CD1c-positive myeloid dendritic cell (primary cell): ENCODE measurements around the gene NCCRP1.

ENCODE experiments used
- DNase-seq: peaks from one replicate; pipeline ENCODE4 v3.0.0-alpha.2; 2016; ENCODE audit errors: extremely low spot score

The NCCRP1 gene

DNA sequence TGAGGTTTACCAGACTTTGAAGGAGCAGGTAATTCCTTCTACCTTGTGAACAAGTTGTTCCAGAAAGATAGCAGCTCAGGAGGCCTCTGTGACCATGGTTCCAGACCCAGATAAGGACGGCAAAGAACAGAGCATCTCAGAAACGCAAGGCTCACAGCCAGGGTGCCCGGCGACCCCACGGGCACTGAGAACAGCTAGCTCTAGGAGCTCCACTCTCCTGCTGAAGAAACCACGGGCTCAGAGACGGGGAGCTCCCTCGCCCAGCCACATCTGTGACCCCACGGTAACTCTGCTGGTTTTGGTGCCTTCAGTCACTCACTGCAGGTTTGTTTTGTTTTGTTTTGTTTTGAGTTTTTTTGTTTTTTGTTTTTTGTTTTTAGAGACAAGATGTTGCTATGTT, 16.0 kb upstream of the NCCRP1 start:
- no peak for DNase-seq

DNA sequence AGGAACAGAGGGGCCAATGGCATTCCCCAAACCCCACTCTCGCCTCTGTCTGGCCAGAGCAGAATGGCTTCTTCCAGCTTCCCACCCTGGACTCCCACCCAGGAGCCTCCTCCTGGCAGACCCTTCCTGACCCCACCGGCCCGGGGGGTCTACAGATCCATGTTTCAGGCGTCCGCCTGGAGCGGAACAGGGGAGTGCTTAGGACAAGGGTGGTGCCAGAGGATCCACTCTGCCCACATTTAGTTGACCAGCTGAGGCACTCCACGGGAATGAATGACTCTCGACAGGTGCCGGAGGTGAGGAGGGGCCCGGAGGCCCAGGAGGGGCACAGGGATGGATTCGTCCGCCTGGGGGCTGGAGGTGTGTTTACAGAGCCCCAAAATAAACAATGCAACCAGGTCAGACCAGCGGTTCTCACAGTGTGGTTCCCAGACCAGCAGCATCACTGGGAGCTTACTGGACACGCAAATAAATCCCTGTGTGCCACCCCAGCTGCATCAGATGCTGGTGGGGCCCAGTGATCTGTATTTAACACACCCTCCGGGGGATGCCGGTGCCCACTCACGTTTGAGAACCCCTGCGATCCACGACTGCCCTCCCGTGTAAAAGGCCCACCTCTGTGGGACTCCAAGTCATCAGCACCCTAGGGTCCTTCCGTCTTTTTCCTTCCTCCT, 15.1 kb upstream of the NCCRP1 start:
- no peak for DNase-seq

DNA sequence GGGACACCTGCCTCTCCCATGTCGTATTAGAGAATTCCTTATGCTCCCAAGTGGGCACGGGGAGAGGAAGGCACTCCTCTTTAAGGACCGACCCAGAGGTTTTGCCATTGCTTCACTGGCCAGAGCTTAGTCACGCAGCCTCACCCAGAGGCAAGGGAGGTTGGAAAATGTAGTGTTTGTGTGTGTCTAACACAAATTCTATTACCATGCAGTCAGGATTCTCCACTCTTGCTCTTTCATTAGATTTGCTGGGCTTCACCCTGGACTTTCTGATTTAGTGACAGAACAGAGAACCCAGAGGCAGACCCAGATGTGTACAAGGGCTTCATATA, 14.6 kb upstream of the NCCRP1 start:
- no peak for DNase-seq

DNA sequence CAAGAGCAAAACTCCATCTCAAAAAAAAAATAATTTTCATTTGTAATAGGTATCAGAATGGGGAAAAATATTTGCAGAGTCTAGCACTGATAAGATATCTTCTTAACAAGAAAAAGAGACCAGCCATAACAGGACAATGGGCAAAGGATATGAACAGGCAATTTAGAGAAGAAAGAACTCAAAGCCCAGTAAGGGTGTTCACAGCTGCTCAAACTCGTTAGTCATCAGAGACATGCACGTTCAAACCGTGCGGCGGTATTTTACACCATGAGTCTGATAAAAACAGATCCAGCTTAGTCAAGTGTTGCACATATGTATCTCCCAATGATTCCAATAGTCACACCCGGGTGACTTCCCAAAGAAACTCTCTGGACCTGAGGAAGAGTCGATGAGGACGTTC, 13.7 kb upstream of the NCCRP1 start:
- DNase-seq, result no peak

DNA sequence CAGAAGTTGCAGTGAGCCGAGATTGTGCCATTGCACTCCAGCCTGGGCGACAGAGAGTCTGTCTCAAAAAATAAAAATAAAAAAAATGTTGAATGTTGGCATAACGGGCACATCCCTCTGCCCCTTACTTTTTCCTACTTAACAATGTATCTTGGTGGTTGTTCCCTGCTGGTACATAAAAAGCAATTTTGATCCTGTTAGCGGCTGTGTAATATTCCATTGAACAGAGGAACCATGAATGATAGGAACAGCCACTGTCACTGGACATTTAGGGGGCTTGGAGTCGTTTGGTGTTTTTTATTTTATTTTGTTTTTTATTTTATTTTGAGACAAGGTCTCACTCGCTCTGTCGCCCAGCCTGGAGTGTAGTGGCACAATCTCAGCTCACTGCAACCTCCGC, 10.4 kb upstream of the NCCRP1 start:
- DNase-seq, result no peak

DNA sequence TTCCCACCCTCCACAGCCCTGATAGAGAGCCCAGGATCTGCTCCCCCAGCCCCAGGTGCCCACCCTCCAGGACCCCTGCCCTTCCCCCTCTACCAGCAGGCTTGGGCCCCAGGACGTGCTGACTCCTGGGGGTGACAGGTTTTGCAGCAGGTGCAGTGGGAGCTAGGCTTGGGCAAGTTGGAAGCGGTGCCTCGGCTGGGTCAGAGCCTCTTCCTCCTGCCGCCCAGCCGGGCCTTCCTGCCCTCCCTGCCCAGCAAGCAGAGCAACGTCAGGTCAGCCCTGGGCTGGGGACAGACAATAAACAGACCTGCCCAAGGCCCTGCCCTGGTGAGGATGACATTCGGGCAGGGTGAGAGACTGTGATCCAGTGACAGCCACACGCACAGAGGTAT, 9.2 kb upstream of the NCCRP1 start:
- no peak for DNase-seq

DNA sequence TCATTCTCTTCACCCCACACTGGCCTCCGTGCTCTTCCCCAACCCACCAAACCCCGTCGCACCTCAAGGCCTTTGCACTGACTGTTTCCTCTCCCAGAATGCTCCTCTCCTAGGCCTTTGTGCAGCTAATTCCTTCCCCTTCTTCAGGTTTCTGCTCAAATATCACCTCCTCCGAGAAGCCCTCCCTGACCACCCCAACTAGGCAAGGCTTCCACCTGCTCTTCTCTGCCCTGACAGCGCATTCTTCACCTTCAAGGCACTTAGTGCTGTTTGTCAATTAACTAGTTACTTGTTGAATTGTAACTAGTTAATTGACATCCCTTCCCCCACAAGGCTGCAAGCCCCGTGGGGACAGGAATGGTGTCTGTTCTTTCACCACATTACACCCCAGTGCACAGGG, 7.8 kb upstream of the NCCRP1 start:
- no peak for DNase-seq

DNA sequence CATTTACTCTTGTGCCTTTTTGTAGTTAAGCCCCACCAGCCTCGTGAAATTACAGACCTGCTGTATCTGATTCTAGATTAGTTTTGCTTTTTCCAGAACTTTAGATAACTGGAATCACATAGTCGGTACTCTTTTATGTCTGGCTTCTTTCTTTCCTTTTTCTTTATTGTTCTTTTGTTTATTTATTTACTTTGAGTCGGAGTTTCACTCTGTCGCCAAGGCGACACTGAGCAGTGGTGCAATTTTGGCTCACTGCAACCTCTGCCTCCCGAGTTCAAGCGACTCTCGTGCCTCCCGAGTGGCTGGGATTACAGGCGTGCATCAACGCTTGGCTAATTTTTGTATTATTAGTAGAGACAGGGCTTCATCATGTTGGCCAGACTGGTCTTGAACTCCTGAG, 6.0 kb upstream of the NCCRP1 start:
- no peak for DNase-seq

DNA sequence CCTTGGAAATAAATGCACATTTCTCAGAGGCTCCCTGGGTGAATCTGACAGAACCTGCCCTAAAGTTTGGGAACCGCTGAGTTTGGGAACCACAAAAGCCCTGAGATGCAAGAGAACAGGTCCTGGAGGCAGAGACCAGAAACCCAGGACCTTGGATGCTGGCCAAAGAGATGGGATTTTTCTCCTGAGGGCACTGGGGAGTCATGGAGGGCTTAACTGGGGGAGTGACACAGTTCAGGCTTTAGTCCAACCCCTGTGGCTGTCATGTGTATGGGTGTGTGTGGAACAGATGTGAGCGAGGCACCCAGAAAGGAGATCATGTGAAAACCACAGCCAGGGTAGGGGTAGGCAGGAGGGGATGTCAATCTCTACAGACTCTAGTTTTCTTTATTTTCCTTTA, 3.9 kb upstream of the NCCRP1 start:
- no peak for DNase-seq

DNA sequence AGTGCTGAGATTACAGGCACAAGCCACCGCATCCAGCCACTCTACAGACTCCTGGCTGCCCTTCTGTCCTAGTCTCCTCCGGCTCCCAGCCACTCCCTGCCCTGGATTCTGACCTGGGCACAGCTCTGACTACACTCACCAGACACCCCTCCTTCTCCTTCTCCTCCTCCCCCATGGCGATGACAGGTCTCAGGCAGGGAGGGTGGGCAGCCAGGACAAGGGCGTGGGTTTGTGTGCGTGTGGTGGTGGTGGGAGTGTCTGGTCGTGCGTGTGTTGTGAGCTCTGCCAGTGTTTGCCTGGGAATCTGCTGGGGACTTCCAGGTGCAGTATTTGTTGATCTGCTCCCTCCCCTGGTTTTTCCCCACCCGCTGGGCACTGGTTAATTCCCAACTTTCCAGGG, 3.0 kb upstream of the NCCRP1 start:
- no peak for DNase-seq

DNA sequence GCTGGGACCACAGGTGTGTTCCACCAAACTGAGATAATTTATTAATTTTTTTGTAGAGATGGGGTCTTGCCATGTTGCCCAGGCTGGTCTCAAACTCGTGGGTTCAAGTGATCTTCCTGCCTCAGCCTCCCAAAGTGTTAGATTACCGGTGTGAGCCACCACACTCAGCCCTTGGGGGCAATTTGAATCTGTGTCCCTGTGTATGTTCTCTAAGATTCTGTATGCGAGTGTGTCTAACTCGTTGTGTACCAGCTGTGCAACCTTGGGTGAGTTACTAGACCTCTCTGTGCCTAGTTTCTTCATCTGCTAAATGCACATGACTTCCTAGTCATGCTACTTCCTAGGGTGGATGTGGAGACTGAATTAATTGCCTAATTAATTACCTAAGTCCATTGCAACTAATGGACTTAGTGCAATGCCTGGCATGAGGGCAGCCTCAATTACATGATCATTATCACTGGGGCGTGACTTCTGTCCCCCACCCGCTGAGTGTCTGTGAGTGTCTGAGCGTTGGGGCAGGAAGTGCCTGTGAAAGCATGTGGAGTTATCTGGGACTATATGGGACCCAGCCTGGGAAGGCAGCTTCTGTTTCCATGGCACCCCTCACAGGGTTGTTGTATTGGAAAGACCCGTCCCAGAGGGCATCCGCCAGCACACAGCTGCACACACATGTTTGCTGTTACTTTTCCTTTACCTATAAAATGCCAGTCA, 1.8 kb upstream of the NCCRP1 start:
- DNase-seq, result no peak

DNA sequence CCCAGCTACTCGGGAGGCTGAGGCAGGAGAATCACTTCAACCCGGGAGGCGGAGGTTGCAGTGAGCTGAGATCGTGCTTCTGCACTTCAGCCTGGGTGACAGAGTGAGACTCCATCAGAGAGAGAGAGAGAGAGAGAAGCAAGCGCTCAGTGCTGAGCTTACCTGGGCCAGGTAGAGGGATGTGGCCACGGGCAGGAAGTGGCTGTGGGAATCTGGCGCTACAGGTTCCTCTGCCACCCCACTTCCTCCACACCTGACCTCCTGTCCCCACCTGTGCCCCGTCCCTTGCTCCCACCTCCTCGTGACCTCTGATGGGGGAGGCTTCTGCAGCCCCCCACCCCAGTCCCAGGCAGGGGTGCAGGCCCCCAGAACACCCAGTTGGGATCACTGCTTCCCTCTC, 1.0 kb upstream of the NCCRP1 start:
- DNase-seq, result no peak

DNA sequence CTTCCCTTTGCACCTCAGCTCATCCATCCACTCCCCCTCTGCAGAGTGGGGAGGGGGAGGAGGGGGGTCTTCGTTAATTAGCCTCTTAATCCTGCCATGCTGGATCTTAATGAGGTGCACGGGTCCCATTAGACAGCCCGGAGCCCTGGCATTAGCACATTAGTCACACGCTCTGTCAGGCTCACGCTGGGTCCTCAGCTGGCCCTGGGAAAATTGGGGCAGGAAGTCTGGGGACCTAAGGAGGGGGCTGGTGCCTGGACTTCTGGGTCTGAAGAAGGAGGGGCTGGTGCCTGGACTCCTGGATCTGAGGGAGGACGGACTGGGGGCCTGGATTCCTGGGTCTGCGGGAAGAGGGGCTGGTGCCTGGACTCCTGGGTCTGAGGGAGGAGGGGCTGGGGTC, 444 bp upstream of the NCCRP1 start:
- DNase-seq, result no peak

DNA sequence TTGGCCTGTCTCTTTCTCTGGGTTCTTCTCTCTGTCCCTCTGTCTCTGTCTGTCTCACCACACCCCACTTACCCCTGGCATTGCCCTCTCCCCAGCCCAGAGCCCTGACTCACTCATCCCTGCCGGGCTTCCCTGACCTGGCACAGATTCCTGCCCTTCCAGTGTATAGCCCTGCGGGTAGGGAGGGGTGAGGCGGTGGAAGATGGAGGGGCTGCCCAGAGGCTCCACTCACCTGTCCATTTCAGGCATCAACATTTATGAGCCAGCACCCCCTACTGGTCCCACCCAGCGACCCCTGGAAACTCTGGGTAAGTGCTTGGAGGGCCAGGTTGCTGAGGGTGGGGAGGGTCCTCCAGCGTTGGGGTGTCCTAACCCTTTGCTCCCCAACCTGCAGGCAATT, 1.0 kb downstream of the NCCRP1 start:
- no peak for DNase-seq

DNA sequence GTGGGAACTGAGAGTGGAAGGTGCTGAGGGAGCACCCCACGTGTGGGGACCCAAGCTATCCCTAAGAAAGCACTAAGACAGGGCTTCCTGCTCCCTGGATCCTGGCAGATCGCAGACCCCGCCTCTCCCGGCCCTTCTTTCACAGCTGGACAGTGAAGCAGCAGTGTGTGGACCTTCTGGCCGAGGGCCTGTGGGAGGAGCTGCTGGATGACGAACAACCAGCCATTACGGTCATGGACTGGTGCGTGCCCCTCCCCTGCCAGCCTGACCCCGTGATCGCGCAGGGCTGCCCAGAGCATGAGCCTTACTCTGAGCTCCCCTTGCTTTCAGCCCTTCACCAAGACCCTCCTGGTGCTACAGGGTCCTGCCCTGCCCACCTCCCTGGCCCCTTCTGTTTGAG, 2.3 kb downstream of the NCCRP1 start:
- no peak for DNase-seq

DNA sequence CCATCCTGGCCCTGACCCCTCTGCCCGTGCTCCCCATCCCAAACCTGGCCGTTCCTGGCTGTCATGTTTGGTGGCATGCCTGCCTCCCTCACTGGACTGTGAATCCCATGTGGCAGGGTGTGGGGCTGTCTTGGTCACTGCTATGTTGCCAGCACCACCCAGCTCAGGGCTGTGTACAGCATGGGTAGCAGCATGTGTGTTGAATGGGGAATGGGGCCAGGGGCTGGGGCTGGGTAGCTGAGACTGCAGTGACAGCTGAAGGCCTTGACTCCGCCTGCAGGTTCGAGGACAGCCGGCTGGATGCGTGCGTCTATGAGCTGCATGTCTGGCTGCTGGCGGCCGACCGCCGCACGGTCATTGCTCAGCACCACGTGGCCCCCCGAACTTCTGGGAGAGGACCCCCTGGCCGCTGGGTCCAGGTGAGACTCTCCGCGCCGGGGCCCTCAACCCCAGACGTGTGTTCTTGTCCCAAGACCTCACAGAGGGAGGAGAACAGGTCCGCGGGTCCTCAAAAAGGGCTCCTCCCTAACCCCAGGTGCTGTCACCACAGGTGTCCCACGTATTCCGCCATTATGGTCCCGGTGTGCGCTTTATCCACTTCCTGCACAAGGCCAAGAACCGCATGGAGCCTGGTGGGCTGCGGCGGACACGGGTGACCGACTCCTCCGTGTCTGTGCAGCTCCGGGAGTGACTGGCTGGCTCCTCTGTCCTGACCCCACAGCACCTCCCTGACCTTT, 3.5 kb downstream of the NCCRP1 start:
- no peak for DNase-seq

DNA sequence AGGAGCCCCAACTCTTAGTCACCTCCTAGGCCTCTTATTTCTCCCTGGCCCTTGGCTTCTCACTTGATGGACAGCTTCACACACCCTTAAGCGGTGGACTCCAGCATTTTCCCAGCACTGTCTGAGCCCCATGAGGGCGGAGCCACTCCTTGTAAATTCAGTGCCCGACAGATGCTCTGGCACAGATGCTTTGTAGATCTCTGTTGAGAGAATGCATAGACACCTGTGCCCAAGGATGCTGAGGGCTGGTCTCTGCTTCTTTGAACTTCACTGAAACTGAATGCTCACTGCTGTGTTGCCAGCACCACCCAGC, 4.0 kb downstream of the NCCRP1 start:
- no peak for DNase-seq

DNA sequence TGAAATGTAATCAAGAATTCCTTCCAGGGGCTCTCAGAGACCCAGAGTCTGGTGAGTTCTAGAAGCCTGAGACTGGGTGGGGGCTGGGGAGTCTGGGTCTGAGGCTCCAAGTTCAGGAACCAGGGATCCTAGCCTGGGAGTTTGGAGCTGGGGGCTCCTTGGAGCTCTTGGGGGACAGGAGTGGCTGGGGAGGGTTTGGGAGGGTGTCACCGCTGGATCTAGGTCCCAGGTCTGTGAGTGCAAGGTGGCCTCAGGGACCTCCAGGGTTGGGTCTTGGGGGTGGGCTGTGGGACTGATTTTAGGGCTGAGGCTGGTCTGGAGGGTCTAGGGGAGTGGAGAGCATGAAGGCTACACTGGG, 6.2 kb downstream of the NCCRP1 start:
- DNase-seq, result no peak

DNA sequence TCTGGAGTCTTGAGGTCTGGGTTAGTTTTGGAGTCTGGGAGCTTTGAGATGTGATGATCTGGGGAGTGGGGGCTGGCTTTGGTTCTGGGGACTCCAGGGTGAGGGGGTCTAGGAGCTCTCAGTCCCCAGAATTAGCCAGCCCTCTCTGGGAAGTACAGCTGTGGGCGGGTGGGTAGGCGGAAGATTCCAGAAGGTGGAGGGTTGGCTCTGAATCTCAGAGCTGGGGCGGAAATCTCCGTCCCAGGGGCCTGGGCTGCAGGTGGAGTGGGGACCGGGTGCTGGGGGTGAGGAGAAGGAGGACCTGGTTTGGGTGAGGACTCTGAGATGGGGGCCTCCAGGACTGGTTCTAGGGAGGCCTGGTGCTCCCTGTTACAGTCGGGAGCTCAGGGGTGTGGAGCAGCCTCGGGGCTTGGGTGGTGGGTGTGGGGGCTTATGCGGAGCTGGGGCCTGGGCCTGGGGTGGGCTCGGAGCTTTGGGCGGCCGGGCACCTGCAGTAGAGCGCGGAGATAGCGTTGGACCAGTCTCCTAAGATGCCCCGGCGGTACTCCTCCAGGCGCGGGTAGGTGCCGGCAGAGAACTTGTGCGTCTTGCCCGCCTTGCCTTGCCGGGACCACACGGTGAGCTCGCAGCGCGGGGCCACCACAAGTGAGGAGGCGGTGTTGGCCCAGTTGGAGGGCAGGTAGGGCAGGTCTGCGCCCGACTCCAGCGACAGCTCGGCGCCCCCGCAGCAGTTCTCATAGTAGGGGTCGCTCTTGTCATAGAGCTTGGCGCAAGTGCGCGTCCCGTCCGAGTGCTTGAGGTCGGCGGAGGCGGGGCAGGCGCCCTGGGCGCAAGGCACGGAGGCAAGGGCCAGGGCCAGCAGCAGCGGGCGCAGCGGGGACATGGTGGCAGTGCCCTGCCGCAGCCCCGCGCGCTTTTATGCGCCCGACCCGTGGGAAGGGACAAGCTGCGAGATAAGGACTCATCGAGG, 6.9 kb downstream of the NCCRP1 start, which contains the start of gene SYCN:
TSS of gene SYCN (minus strand) at position 892 of the 970 bp plus-strand sequence. CDS start at position 883, 9 bp downstream.
- DNase-seq, result no peak

DNA sequence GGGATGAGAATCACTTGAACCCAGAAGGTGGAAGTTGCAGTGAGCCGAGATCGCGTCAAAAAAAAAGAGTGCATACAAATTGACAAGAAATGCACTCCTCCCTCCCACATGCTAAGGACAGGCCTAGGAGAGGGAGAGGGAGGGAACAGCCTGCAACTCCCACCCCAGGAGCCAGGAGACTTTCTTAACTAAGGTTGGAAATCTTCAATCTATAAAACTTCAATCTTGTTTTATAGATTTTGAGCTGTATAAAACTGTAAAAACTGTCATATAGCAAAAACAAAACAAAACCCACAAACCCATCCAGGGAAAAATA, 8.6 kb downstream of the NCCRP1 start:
- no peak for DNase-seq

DNA sequence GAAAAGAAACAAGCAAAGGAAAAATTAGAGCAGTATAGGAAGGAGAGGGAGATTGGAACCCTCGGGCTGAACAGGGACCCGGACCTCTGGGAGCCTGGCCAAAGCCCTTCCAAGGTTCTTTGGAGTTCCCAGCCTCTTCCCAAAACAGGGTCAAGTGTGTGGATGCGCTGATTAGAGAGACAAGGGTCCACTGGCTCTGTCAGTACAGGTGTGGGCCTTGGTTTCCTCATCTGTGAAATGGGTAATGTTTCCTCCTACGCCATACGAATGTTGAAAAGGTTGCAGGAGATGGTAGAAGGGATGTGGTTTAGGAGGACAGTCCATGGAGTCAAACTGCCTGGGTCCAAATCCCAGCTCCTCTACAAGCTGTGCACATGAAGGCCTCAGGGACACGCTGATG, 9.4 kb downstream of the NCCRP1 start:
- DNase-seq, result no peak

DNA sequence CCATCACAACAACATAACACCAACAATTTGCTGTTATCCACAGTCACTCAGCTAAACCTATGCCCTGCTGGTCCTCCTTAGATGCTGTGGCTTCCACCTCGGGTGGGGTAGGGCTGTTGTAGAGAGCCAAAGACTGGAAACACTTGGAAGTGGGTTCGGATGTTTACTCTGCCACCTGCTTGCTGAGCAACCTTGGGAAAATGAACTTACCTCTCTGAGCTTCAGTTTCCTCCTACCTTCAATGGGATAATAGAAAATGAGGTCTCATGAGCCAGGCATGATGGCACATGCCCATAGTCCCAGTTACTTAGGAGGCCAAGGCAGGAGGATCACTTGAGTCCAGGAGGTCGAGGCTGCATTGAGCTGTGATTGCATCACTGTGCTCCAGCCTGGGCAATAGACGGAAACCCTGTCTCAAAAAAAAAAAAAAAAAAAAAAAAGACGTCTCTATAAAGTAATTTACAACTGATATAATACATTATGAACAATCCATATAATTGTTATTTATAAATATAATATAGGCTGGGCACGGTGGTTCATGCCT, 10.6 kb downstream of the NCCRP1 start:
- DNase-seq, result no peak
